ENCODE results near the gene PPM1H. TPM values are rescaled to one million over a fixed set of nuclear protein-coding genes. Genes with fewer than 3 reads are reported as not detected.

PPM1H gene
- total RNA-seq, 1 experiment from 2014 or later, result 37.1 TPM

GRCh38 chr12:62802984-62803383 lies 132.0 kb downstream of the PPM1H start:
- ATAC-seq (peak; percentile 7; the same call in 1 of the 2 replicates), DNase-seq (ENCODE audit: low spot score) (no peak)
- ChIA-PET POLR2A (no interaction called here), CTCF (interaction anchor here (0.6 to 3.3 kb wide), 7 partner anchors 10 to 368 kb away, joined by 3 to 21 read pairs (median 4); no protein-coding TSS in a partner anchor)
- Mint-ChIP-seq H3K4me3 (no peak overlapping the region), H3K9me3 (peaks cover 7% of the 10 kb centered on the region), H3K27ac (peak overlapping the region; percentile 42; the same call in 1 of the 2 replicates), H3K27me3 (ENCODE audit: low read depth) (no peaks in the 10 kb centered on the region), H3K4me1 (peaks cover 22% of the 10 kb centered on the region), H3K36me3 (peaks cover 4% of the 10 kb centered on the region)
- no peak for TF ChIP-seq ZNF423 (CRISPR knock-in tag; IDR thresholded peaks at IDR 0.05)

DNA sequence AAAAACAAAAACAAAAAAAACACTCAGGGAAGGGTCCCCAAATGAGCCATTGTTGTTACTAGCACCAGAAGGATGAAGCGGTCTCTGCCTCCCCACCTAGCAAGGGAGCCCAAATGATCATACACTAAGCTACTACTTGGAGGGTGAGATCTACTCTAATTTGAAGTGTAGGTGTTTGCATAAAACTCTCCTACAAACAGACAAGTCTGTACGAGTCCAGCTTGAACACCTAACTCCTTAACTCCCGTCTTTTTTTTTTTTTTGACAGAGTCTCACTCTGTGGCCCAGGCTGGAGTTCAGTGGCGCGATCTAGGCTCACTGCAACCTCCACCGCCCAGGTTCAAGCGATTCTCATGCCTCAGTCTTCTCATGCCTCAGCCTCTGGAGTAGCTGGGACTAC lies 132.6 kb downstream of the PPM1H start:
- ChIA-PET CTCF (interaction anchor here (0.6 to 3.3 kb wide), 6 partner anchors 10 to 266 kb away, joined by 3 to 21 read pairs (median 4); no protein-coding TSS in a partner anchor), POLR2A (no interaction called here)
- no peak for ATAC-seq
- peak overlapping the region; percentile 43; the same call in 1 of the 2 replicates for H3K27ac Mint-ChIP-seq
- DNase-seq (ENCODE audit: low spot score), result no peak
- H3K9me3 Mint-ChIP-seq, result peaks cover 7% of the 10 kb centered on the region
- no peaks in the 10 kb centered on the region for H3K27me3 Mint-ChIP-seq (ENCODE audit: low read depth)
- no peak for TF ChIP-seq USF1 (CRISPR knock-in tag; IDR thresholded peaks at IDR 0.05)
- TF ChIP-seq ZMAT4 (CRISPR knock-in tag; IDR thresholded peaks at IDR 0.05), result no peak
- TF ChIP-seq ZNF281 (CRISPR knock-in tag; IDR thresholded peaks at IDR 0.05), result no peak
- no peak for TF ChIP-seq ATF2 (CRISPR knock-in tag; IDR thresholded peaks at IDR 0.05; ENCODE audit: borderline replicate concordance, low read depth)
- TF ChIP-seq PRRX2 (CRISPR knock-in tag; IDR thresholded peaks at IDR 0.05), result no peak
- TF ChIP-seq ZNF317 (CRISPR knock-in tag; IDR thresholded peaks at IDR 0.05; ENCODE audit: borderline replicate concordance, low read depth), result no peak
- no peak for TF ChIP-seq SP1 (CRISPR knock-in tag; conservative IDR thresholded peaks at IDR 0.05)
- no peak for TF ChIP-seq ZNF671 (CRISPR knock-in tag; IDR thresholded peaks at IDR 0.05)
- TF ChIP-seq, protein P1, sequence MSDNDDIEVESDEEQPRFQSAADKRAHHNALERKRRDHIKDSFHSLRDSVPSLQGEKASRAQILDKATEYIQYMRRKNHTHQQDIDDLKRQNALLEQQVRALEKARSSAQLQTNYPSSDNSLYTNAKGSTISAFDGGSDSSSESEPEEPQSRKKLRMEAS (CRISPR knock-in tag; IDR thresholded peaks at IDR 0.05), result no peak
- no peak for TF ChIP-seq TEAD1 (CRISPR knock-in tag; IDR thresholded peaks at IDR 0.05)
- no peak for TF ChIP-seq SOX15 (CRISPR knock-in tag; IDR thresholded peaks at IDR 0.05)
- no peak for TF ChIP-seq SMAD3 (CRISPR knock-in tag; IDR thresholded peaks at IDR 0.05; ENCODE audit: borderline replicate concordance)
- H3K36me3 Mint-ChIP-seq, result peaks cover 4% of the 10 kb centered on the region
- H3K4me3 Mint-ChIP-seq, result no peak overlapping the region
- H3K4me1 Mint-ChIP-seq, result peaks cover 23% of the 10 kb centered on the region

DNA sequence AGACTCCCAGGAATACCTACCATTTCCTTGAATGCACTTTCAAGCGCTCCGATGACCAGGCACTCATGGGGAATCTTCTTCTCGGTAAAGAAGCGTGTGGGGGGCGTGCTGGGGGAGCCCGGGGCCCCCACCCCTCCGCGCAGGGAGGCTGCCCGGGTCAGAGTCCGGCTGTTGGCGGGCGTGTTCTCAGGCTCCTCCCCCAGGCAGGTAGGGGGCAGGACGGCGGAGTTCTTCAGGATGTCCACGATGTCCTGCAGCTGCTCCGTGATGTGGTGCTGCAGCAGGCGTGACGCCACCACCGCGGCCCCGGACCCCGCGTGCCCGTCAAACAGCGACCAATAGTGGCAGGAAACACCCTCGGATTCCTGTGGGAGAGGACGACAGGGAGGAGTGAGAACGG lies 133.2 kb downstream of the PPM1H start:
- CTCF ChIA-PET, result interaction anchor here (0.7 to 8.9 kb wide), 3 partner anchors 202 to 267 kb away, joined by 3 to 93 read pairs (median 21); no protein-coding TSS in a partner anchor
- no peak for TF ChIP-seq NR3C1 (CRISPR knock-in tag; conservative IDR thresholded peaks at IDR 0.05; ENCODE audit: low read depth)
- TF ChIP-seq SP1 (CRISPR knock-in tag; conservative IDR thresholded peaks at IDR 0.05), result no peak
- no peak for TF ChIP-seq FOXP1 (CRISPR knock-in tag; IDR thresholded peaks at IDR 0.05; ENCODE audit: borderline replicate concordance)
- TF ChIP-seq GTF2I (CRISPR knock-in tag; conservative IDR thresholded peaks at IDR 0.05), result no peak
- TF ChIP-seq NFATC4 (CRISPR knock-in tag; IDR thresholded peaks at IDR 0.05), result no peak
- TF ChIP-seq ZNF263 (CRISPR knock-in tag; IDR thresholded peaks at IDR 0.05; ENCODE audit: low read depth), result no peak
- no peak for TF ChIP-seq STAT6 (CRISPR knock-in tag; conservative IDR thresholded peaks at IDR 0.05; ENCODE audit: low read depth)
- TF ChIP-seq, protein P2, sequence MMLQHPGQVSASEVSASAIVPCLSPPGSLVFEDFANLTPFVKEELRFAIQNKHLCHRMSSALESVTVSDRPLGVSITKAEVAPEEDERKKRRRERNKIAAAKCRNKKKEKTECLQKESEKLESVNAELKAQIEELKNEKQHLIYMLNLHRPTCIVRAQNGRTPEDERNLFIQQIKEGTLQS (CRISPR knock-in tag; conservative IDR thresholded peaks at IDR 0.05), result no peak
- TF ChIP-seq, protein P3, sequence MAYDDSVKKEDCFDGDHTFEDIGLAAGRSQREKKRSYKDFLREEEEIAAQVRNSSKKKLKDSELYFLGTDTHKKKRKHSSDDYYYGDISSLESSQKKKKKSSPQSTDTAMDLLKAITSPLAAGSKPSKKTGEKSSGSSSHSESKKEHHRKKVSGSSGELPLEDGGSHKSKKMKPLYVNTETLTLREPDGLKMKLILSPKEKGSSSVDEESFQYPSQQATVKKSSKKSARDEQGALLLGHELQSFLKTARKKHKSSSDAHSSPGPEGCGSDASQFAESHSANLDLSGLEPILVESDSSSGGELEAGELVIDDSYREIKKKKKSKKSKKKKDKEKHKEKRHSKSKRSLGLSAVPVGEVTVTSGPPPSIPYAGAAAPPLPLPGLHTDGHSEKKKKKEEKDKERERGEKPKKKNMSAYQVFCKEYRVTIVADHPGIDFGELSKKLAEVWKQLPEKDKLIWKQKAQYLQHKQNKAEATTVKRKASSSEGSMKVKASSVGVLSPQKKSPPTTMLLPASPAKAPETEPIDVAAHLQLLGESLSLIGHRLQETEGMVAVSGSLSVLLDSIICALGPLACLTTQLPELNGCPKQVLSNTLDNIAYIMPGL (CRISPR knock-in tag; IDR thresholded peaks at IDR 0.05), result no peak

More for the DNA sequence above, 133.2 kb downstream of the PPM1H start:
- POLR2A ChIA-PET, result no interaction called here
- H3K36me3 Mint-ChIP-seq, result peaks cover 3% of the 10 kb centered on the region
- no peak for DNase-seq (ENCODE audit: low spot score)
- H3K27ac Mint-ChIP-seq, result no peak overlapping the region
- peaks cover 3% of the 10 kb centered on the region for H3K9me3 Mint-ChIP-seq
- H3K27me3 Mint-ChIP-seq (ENCODE audit: low read depth), result no peaks in the 10 kb centered on the region
- H3K4me1 Mint-ChIP-seq, result peaks cover 23% of the 10 kb centered on the region
- H3K4me3 Mint-ChIP-seq, result no peak overlapping the region
- no peak for ATAC-seq

Data from WTC11 (cell line).